ENCODE results near the gene MROH2A.
"Not testable (repeated sequence)": the region's sequence is repeated elsewhere in the genome, so short reads cannot be mapped to it uniquely, and the experiment has no call there.

Gene MROH2A, protein sequence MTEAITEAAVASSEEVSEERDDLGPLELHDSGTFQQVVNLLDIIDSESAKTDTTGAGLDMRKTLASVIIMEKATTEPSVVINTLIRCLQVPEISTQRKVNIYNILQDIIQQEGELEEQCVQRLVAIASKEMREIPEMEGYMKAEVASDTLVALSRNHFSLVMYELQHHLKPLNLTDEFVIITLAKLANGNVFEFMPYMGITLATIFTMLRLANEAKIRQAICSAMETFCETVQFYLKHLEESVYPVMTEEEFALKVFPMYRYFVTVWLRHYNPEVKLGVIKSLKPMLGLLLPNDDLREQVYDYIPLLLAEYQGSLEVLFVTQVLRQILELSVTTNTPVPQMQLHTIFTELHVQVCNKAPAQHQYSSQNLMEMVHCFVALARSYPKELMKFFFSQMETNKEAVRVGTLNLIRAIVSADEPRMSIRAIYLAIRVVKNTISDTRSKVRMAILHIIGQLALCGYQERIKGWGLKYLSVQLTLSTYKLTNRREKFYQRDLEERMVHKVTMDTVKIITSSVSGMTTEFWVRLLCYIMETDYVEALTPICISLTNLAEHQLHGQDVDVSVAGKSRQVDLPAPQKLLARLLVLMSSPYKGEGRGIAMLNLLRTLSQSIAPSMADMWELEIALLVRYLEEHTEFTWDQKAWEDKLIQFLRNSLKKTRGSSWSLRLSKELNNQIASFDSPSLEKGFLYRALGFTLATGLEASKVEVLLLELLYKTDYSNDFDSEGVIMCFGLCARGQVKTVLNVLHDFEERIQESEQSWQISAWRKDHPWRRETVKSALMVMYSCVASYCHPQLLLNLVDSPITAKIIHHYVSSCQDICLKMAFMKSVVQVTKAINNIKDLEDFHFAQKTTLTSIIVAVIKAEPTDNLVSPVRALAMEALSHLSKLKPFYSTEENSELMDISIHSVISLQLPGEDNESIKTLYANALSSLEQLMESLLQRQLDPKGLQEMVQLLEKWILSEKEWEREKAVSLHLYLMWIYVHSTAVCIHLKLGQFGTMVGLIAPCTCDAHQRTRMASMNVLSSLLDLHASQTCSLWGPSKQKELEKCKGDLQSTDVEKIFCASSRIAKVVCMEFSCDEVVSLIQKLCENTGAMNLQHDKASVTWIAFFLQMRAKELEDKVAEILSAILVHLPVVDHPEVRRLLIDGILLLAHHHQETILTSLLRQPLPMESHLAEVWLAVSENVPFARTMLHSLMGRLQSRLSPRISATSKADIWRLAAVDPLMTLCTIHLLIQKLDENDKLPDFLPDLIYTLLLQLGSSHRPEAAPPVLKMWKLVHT (N-terminal part only)

DNA sequence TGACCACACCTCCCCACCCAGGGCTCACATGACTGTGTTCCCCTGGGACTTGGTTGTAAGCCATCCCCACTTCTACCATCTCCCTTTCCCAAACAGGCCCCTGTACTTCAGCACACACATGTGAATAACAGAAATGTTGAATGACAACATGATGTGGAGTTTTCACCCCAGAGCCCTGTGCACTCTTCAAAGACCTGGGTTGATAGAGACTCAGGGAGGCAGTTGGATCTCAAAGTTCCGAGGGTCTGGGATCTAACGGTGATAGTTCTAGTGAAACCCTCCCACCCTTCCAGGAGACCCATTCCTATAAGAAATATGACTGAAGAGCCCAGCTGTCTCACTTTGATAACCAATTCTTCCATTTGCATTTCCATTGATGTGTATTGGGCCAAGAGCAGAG lies at the start of gene MROH2A:
MROH2A (plus strand) TSS at position 301 of the 400 bp plus-strand sequence. CDS start 1,029 bp downstream, outside the sequence.
- no peak within 1 kb of the TSS for H3K4me3 ChIP-seq (ENCODE audit: low read depth, low read length)
- DNase-seq (ENCODE audit: low read depth) = no peak

DNA sequence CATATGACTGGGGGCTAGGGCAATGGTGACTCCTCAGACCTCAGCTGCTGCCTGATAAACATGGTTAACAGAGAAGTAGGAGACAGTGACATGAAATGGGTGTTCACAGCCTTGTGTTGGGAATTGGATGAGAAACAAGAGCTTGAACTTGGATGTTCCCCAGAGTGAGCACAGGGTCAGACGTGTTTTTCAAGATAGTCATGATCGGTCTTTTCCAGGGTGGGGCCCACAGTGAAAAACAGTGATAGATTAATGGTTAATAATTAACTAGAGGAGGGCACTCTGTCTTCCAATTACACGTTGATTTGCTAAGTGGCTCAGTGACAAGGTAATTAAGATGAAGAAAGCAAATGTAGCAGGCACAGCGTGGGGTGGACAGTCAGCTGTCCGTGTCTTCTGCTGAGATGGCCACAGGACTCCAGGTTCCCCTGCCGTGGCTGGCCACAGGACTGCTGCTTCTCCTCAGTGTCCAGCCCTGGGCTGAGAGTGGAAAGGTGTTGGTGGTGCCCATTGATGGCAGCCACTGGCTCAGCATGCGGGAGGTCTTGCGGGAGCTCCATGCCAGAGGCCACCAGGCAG lies 49.3 kb upstream of the MROH2A start, which contains the start of gene UGT1A3:
UGT1A3 (plus strand) TSS at position 320 of the 579 bp plus-strand sequence; CDS start at position 405, 85 bp downstream.
- H3K4me3 ChIP-seq (ENCODE audit: low read depth, low read length) = no peak within 1 kb of the TSS
- TF ChIP-seq, protein P1, sequence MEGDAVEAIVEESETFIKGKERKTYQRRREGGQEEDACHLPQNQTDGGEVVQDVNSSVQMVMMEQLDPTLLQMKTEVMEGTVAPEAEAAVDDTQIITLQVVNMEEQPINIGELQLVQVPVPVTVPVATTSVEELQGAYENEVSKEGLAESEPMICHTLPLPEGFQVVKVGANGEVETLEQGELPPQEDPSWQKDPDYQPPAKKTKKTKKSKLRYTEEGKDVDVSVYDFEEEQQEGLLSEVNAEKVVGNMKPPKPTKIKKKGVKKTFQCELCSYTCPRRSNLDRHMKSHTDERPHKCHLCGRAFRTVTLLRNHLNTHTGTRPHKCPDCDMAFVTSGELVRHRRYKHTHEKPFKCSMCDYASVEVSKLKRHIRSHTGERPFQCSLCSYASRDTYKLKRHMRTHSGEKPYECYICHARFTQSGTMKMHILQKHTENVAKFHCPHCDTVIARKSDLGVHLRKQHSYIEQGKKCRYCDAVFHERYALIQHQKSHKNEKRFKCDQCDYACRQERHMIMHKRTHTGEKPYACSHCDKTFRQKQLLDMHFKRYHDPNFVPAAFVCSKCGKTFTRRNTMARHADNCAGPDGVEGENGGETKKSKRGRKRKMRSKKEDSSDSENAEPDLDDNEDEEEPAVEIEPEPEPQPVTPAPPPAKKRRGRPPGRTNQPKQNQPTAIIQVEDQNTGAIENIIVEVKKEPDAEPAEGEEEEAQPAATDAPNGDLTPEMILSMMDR (IDR thresholded peaks at IDR 0.05; ENCODE audit: control insufficient read depth, extremely low read depth, insufficient read depth) = no peak
- DNase-seq (ENCODE audit: low read depth) = no peak

More for the DNA sequence above, at the start of gene MROH2A:
- TF ChIP-seq, protein P1 (IDR thresholded peaks at IDR 0.05; ENCODE audit: control insufficient read depth, extremely low read depth, insufficient read depth) = no peak

DNA sequence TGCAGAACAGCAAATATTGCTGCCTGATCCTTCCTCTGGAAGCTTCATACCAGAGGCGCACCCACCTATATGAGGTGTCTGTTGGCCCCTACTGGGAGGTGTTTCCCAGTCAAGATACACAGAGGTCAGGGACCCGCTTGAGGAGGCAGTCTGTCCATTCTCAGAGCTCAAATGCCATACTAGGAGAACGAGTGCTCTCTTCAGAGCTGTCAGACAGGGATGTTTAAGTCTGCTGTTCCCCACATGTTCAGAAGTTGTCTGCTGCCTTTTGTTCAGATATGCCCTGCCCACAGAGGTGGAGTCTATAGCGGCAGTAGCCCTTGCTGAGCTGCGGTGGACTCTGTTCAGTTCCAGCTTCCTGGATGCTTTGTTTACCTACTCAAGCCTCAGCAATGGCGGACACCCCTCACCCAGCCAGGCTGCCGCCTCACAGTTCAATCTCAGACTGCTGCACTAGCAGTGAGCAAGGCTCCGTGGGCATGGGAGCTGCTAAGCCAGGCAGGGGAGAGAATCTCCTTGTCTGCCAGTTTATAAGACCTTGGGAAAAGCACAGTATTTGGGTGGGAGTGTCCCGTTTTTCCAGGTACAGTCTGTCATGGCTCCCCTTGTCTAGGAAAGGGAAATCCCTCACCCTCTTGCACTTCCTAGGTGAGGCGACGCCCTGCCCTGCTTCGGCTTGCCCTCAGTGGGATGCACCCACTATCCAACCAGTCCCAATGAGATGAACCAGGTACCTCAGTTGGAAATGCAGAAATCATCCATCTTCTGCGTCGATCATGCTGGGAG lies 41.1 kb upstream of the MROH2A start:
- not testable (repeated sequence) for DNase-seq (ENCODE audit: low read depth); H3K4me3 ChIP-seq (ENCODE audit: low read depth, low read length)

DNA sequence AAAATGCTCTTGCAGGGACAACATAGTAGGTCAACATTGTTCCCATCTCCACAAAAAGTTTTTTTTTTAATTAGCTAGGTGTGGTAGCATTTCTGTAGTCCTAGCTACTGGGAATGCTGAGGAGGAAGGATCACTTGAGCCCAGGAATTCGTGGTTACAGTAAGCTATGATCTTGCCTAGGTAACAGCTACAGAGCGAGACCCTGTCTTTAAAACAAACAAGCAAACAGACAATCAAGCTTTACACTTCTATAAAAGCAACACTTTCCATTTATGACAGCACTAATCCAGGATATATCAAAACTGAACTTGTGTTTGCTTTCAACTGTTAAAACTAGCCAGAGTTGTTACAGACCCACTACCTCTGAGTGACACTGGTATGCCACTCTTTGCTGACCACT lies 37.3 kb upstream of the MROH2A start:
- no peak for DNase-seq (ENCODE audit: low read depth)
- H3K4me3 ChIP-seq (ENCODE audit: low read depth, low read length) = no peak overlapping the region
- TF ChIP-seq, protein P1 (IDR thresholded peaks at IDR 0.05; ENCODE audit: control insufficient read depth, extremely low read depth, insufficient read depth) = no peak

DNA sequence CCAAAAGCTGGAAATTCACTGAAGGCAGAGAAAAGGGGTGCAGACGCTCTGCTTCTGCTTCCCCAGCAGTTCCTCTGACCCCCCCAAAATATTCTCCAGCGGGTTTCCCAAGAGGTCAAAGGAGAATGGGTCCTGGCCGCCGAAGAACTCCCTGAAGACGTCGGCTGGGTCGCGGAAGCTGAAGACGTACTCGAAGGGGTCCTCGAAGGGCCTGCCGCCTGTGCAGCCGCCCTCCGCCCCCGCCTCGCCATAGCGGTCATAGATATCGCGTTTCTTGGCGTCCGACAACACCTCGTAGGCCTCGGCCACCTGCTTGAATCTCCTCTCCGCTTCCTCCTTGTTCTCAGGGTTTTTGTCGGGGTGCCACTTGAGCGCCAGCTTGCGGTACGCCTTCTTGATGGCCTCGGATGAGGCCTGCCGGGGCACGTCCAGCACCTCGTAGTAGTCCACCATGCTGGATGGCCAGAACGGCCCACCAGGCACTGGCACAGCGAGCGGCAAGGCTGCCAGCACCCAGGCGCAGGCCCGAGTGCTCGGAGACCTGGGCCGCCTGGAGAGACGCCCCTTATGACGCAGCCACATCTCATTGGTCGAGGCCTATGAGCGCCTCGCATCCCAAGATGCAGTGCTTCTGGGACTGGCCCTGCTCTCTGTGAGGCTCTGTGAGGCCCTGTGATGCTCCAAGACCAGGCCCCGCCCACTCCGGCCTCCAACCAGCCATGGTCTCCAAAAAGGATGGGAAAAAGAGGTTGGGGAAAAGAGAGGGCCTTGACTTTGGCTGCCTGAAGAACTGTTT lies 34.5 kb upstream of the MROH2A start:
- no peak for DNase-seq (ENCODE audit: low read depth)
- no peak overlapping the region for H3K4me3 ChIP-seq (ENCODE audit: low read depth, low read length)
- TF ChIP-seq, protein P1 (IDR thresholded peaks at IDR 0.05; ENCODE audit: control insufficient read depth, extremely low read depth, insufficient read depth) = no peak

Measured in LNCaP clone FGC (cell line).